HepG2 (cell line): ENCODE data around the gene YPEL3. TPM values are rescaled to one million over a fixed set of nuclear protein-coding genes. Genes with fewer than 3 reads are reported as not detected.

Experiments used
- ATAD3A ChIP-seq: sonication (generic); formaldehyde crosslinking; IDR thresholded peaks from 2 replicates; pipeline ENCODE4 v1.4.0; 2020; ENCODE audit warnings: missing genetic modification reagents
- CSRNP1 ChIP-seq: sonication (generic); formaldehyde crosslinking; IDR thresholded peaks from 2 replicates; pipeline ENCODE4 v1.8.1; 2023; ENCODE audit warnings: mild to moderate bottlenecking, missing genetic modification reagents
- GLI4 ChIP-seq: sonication (generic); formaldehyde crosslinking; IDR thresholded peaks from 2 replicates; pipeline ENCODE4 v1.5.1; 2020; ENCODE audit warnings: missing genetic modification reagents, mild to moderate bottlenecking, moderate library complexity, borderline replicate concordance
- HDAC2 ChIP-seq: sonication (generic); formaldehyde crosslinking; IDR thresholded peaks from 2 replicates; pipeline ENCODE4 v1.4.0; 2020; ENCODE audit warnings: missing genetic modification reagents
- KAT8 ChIP-seq: IDR thresholded peaks from 2 replicates; pipeline ENCODE4 v1.6.1; 2016; ENCODE audit warnings: missing genetic modification reagents, missing compliant biosample characterization
- KMT2A ChIP-seq: sonication (generic); formaldehyde crosslinking; IDR thresholded peaks from 2 replicates; pipeline ENCODE4 v1.4.0; 2020; ENCODE audit warnings: missing genetic modification reagents
- MEIS1 ChIP-seq: sonication (generic); formaldehyde crosslinking; IDR thresholded peaks from 2 replicates; pipeline ENCODE4 v1.9.0; 2021; ENCODE audit warnings: mild to moderate bottlenecking, missing genetic modification reagents, moderate library complexity, borderline replicate concordance
- MXD4 ChIP-seq: IDR thresholded peaks from 2 replicates; pipeline ENCODE4 v1.6.1; 2016; ENCODE audit warnings: mild to moderate bottlenecking, missing biosample characterization, missing genetic modification reagents
- NFATC3 ChIP-seq: sonication (generic); formaldehyde crosslinking; IDR thresholded peaks from 2 replicates; pipeline ENCODE4 v1.5.1; 2020; ENCODE audit warnings: mild to moderate bottlenecking, missing genetic modification reagents
- PHF21A ChIP-seq: sonication (generic); formaldehyde crosslinking; IDR thresholded peaks from 2 replicates; pipeline ENCODE4 v1.5.0; 2020; ENCODE audit warnings: mild to moderate bottlenecking, missing genetic modification reagents
- POLR2A ChIP-seq, 2 experiments: IDR thresholded peaks; 2 replicates each; pipeline ENCODE4 v1.6.1; 2011; ENCODE audit warnings: low read depth in 2 of 2, low read length in 2 of 2, mild to moderate bottlenecking in 1 of 2, moderate library complexity in 1 of 2; ENCODE audit not compliant: insufficient read depth in 1 of 2
- POLR2AphosphoS2 ChIP-seq: IDR thresholded peaks from 2 replicates; pipeline ENCODE4 v1.6.1; 2011; ENCODE audit warnings: low read depth, low read length, improper control_type of control experiment
- RBM39 ChIP-seq: fragments of 200-400 bp; formaldehyde crosslinking; IDR thresholded peaks from one replicate; pipeline ENCODE4 v1.6.1; 2018; ENCODE audit warnings: antibody characterized with exemption, mild to moderate bottlenecking, low read depth, low read length; ENCODE audit not compliant: poor library complexity, severe bottlenecking
- SATB2 ChIP-seq: sonication (generic); formaldehyde crosslinking; IDR thresholded peaks from 2 replicates; pipeline ENCODE4 v1.5.0; 2020; ENCODE audit warnings: missing genetic modification reagents
- SMARCC2 ChIP-seq: fragments of 450-650 bp; IDR thresholded peaks from 2 replicates; pipeline ENCODE4 v1.6.1; 2017; ENCODE audit warnings: antibody characterized with exemption, mild to moderate bottlenecking
- SMARCE1 ChIP-seq: fragments of 450-650 bp; IDR thresholded peaks from 2 replicates; pipeline ENCODE4 v1.6.1; 2017; ENCODE audit warnings: borderline replicate concordance
- SRSF4 ChIP-seq: fragments of 200-400 bp; formaldehyde crosslinking; IDR thresholded peaks from one replicate; pipeline ENCODE4 v1.6.1; 2018; ENCODE audit warnings: mild to moderate bottlenecking, low read depth, low read length, moderate library complexity; ENCODE audit not compliant: poor library complexity, severe bottlenecking
- ZBTB49 ChIP-seq: sonication (generic); formaldehyde crosslinking; IDR thresholded peaks from 2 replicates; pipeline ENCODE4 v1.4.0; 2020; ENCODE audit warnings: missing genetic modification reagents, borderline replicate concordance
- ZFP41 ChIP-seq: sonication (generic); formaldehyde crosslinking; IDR thresholded peaks from 2 replicates; pipeline ENCODE4 v1.4.0; 2020; ENCODE audit warnings: mild to moderate bottlenecking, missing genetic modification reagents, borderline replicate concordance
- ZMYM4 ChIP-seq: sonication (generic); formaldehyde crosslinking; IDR thresholded peaks from 2 replicates; pipeline ENCODE4 v1.8.1; 2023; ENCODE audit warnings: mild to moderate bottlenecking, missing genetic modification reagents
- ZNF484 ChIP-seq: sonication (generic); formaldehyde crosslinking; IDR thresholded peaks from 2 replicates; pipeline ENCODE4 v1.5.1; 2020; ENCODE audit warnings: mild to moderate bottlenecking, low read depth, missing genetic modification reagents, borderline replicate concordance
- ZNF547 ChIP-seq: sonication (generic); formaldehyde crosslinking; IDR thresholded peaks from 2 replicates; pipeline ENCODE4 v1.5.1; 2020; ENCODE audit warnings: mild to moderate bottlenecking, missing genetic modification reagents
- ZNF674 ChIP-seq: sonication (generic); formaldehyde crosslinking; IDR thresholded peaks from 2 replicates; pipeline ENCODE4 v1.5.0; 2020; ENCODE audit warnings: low read depth, mild to moderate bottlenecking, missing genetic modification reagents
- ZNF772 ChIP-seq: sonication (generic); formaldehyde crosslinking; IDR thresholded peaks from 2 replicates; pipeline ENCODE4 v1.5.0; 2020; ENCODE audit warnings: mild to moderate bottlenecking, missing genetic modification reagents
- ZNF792 ChIP-seq: IDR thresholded peaks from 2 replicates; pipeline ENCODE4 v1.6.1; 2016
- polyA plus RNA-seq, 8 experiments: library from polyadenylated mRNA; depleted of rRNA in 3 of 8; stranded (reverse) in 7 of 8; unstranded in 1 of 8; fragments of >200 nt; fragmentation: Illumina TruSeq in 4 of 8; extraction: Trizol in 4 of 8; gene quantifications; 2 replicates each; pipeline versions ENCODE4 v1.2.1 to v1.2.3, GENCODE V29; 2011 to 2016; ENCODE audit warnings: low read depth in 4 of 8, missing spikeins in 1 of 8, mixed read lengths in 1 of 8; ENCODE audit not compliant: insufficient read depth in 1 of 8
- total RNA-seq, 5 experiments: library from RNA; depleted of rRNA; stranded (reverse); fragments of >200 nt; fragmentation: Illumina TruSeq; extraction: Trizol; gene quantifications; 2 replicates each; pipeline ENCODE4 v1.2.3, GENCODE V29; 2016; ENCODE audit warnings: low read depth in 1 of 5

The YPEL3 gene
- total and polyA plus RNA-seq, 2 of the 13 experiments (the other 11 are each of a cell fraction or from before 2014, with no cell fraction given) = 5.4 to 47.0 TPM

- TF ChIP-seq HDAC2 (CRISPR knock-in tag) (no peak; the same call in none of the 2 replicates), MXD4 (CRISPR knock-in tag) (peak; percentile 36; the same call in 1 of the 2 replicates), GLI4 (CRISPR knock-in tag) (peak; percentile 45; the same call in 1 of the 2 replicates), CSRNP1 (CRISPR knock-in tag) (peak; percentile 39), ZNF792 (CRISPR knock-in tag) (peak; percentile 59; the same call in 1 of the 2 replicates), SRSF4 (no peak), PHF21A (CRISPR knock-in tag) (peak; percentile 85; the same call in 1 of the 2 replicates), SMARCC2 (no peak), ZNF484 (no peak), KAT8 (CRISPR knock-in tag) (peak; percentile 79), SATB2 (peak; percentile 91), ZNF772 (CRISPR knock-in tag) (peak; percentile 90), MEIS1 (CRISPR knock-in tag) (no peak), POLR2A (IDR thresholded peaks at IDR 0.05; ENCODE audit: insufficient read depth in 1 of 2, low read depth in 2 of 2, low read length in 2 of 2) (peak; percentile 69 to 76), ZMYM4 (CRISPR knock-in tag) (peak; percentile 75; the same call in 1 of the 2 replicates), RBM39 (peak; percentile 32), ZBTB49 (no peak), SMARCE1 (no peak), POLR2AphosphoS2 (no peak), ZNF547 (CRISPR knock-in tag) (no peak; the same call in none of the 2 replicates), ZNF674 (peak; percentile 70; the same call in 1 of the 2 replicates), NFATC3 (0 out of 2 replicates have a peak, but pooled peaks have one; percentile 66), ATAD3A (CRISPR knock-in tag) (no peak), KMT2A (CRISPR knock-in tag) (peak; percentile 32; the same call in 1 of the 2 replicates), ZFP41 (peak; percentile 63; the same call in 1 of the 2 replicates)
Observed at GRCh38 chr16:30091474-30092372, 4.3 kb downstream of the YPEL3 start, which contains the start of gene TBX6 (continued).
